ENCODE data around the gene KLHL6.

The KLHL6 gene

GRCh38 chr3:183492849-183493179, 62.7 kb downstream of the KLHL6 start:
- no peaks in the 10 kb centered on the region for H3K27me3 ChIP-seq (ENCODE audit: insufficient read depth, poor library complexity, severe bottlenecking)
- DNase-seq (ENCODE audit: low read depth in 1 of 2, low spot score in 1 of 2): no peak
- no peak overlapping the region for H3K27ac ChIP-seq (replicated peaks)
- TF ChIP-seq REST (IDR thresholded peaks at IDR 0.05; ENCODE audit: insufficient replicate concordance, low read depth): no peak
- TF ChIP-seq POLR2AphosphoS5 (IDR thresholded peaks at IDR 0.05; ENCODE audit: low read depth): no peak
- no peak for TF ChIP-seq CTCF (IDR thresholded peaks at IDR 0.05; ENCODE audit: insufficient read depth, low read length)
- no peak for TF ChIP-seq GABPA (IDR thresholded peaks at IDR 0.05; ENCODE audit: low read depth)
- no peak for TF ChIP-seq SPI1 (IDR thresholded peaks at IDR 0.05; ENCODE audit: borderline replicate concordance, low read depth)
- no peak overlapping the region for H3K4me3 ChIP-seq (replicated peaks; ENCODE audit: insufficient read depth, low read length)

GRCh38 chr3:183491923-183492848, 63.3 kb downstream of the KLHL6 start:
- Histone ChIP-seq H3K27ac (replicated peaks) (no peak overlapping the region), H3K27me3 (ENCODE audit: insufficient read depth, poor library complexity, severe bottlenecking) (no peaks in the 10 kb centered on the region), H3K4me3 (replicated peaks; ENCODE audit: insufficient read depth, low read length) (no peak overlapping the region)
- no peak for TF ChIP-seq GABPA (IDR thresholded peaks at IDR 0.05; ENCODE audit: low read depth)
- no peak for TF ChIP-seq REST (IDR thresholded peaks at IDR 0.05; ENCODE audit: insufficient replicate concordance, low read depth)
- no peak for TF ChIP-seq SPI1 (IDR thresholded peaks at IDR 0.05; ENCODE audit: borderline replicate concordance, low read depth)
- no peak for TF ChIP-seq POLR2AphosphoS5 (IDR thresholded peaks at IDR 0.05; ENCODE audit: low read depth)
- TF ChIP-seq CTCF (IDR thresholded peaks at IDR 0.05; ENCODE audit: insufficient read depth, low read length): no peak
- DNase-seq (ENCODE audit: low read depth in 1 of 2, low spot score in 1 of 2): no peak

- H3K4me3 ChIP-seq (replicated peaks; ENCODE audit: insufficient read depth, low read length): no peak overlapping the region
- no peak overlapping the region for H3K27ac ChIP-seq (replicated peaks)
- no peaks in the 10 kb centered on the region for H3K27me3 ChIP-seq (ENCODE audit: insufficient read depth, poor library complexity, severe bottlenecking)
- no peak for DNase-seq (ENCODE audit: low read depth in 1 of 2, low spot score in 1 of 2)
- TF ChIP-seq POLR2AphosphoS5 (IDR thresholded peaks at IDR 0.05; ENCODE audit: low read depth) (no peak), SPI1 (IDR thresholded peaks at IDR 0.05; ENCODE audit: borderline replicate concordance, low read depth) (0 out of 2 replicates have a peak, but pooled peaks have one; percentile 3)
Observed at GRCh38 chr3:183491109-183491922, 64.2 kb downstream of the KLHL6 start.

- Histone ChIP-seq H3K27me3 (ENCODE audit: insufficient read depth, poor library complexity, severe bottlenecking) (no peaks in the 10 kb centered on the region), H3K27ac (replicated peaks) (no peak overlapping the region), H3K4me3 (replicated peaks; ENCODE audit: insufficient read depth, low read length) (no peak overlapping the region)
- DNase-seq (ENCODE audit: low read depth in 1 of 2, low spot score in 1 of 2): no peak
- no peak for TF ChIP-seq SPI1 (IDR thresholded peaks at IDR 0.05; ENCODE audit: borderline replicate concordance, low read depth)
- no peak for TF ChIP-seq POLR2AphosphoS5 (IDR thresholded peaks at IDR 0.05; ENCODE audit: low read depth)
Observed at GRCh38 chr3:183490653-183491052, 64.9 kb downstream of the KLHL6 start.
